Measurements from ENCODE around the gene YOD1.

- no peak for TF ChIP-seq CTCF (IDR thresholded peaks at IDR 0.05; ENCODE audit: poor library complexity, severe bottlenecking)
- TF ChIP-seq EZH2 (IDR thresholded peaks at IDR 0.05; ENCODE audit: borderline replicate concordance, insufficient read depth, low read length, poor library complexity, severe bottlenecking) = no peak
- TF ChIP-seq RAD21 (conservative IDR thresholded peaks at IDR 0.05) = no peak
- no peak for TF ChIP-seq POLR2AphosphoS5 (IDR thresholded peaks at IDR 0.05)
Measured at GRCh38 chr1:207021876-207022596, 29.0 kb downstream of the YOD1 start.

Measured in neural cell (in vitro differentiated cells).